ENCODE results near the gene PSMD7. TPM values are rescaled to one million over a fixed set of nuclear protein-coding genes. Genes with fewer than 3 reads are reported as not detected.

The PSMD7 gene
- 76.1 and 117 TPM in 2 replicates for total RNA-seq

DNA sequence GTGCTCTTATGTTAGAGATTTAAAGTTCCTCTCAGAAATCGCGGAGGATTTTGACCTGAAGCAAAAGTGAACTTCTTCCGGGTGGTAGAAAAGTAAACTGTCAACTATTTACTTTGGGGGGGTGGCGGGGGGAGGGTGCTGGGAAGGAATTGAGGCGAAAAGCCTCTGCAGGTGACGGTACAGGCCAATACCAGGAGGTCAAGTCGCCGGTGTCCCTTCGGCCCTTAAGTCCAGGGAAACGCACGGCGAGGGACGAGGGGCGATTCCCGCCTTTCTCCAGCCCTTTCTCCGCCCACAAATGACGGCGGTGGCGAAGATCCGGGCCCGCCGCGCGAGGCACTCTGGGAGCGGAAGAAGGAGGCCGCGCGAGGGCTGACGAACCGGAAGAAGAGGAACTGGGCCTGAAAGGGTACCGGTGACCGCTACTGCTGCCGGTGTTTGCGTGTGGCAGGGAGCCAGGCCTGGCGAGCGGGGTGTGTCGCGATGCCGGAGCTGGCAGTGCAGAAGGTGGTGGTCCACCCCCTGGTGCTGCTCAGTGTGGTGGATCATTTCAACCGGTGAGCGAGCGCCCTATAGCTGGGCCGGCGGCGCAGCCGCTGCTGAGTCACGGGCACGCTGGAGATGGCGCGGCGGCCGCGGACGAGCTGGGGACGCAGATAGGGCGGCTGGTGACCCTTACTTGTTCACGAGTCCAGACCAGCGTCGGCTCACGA is at the start of gene PSMD7:
PSMD7 (plus strand) TSS at position 383 of the 713 bp plus-strand sequence; CDS start at position 484, 101 bp downstream.

Other genes with a start within 250 kb of the PSMD7 start
- not detected in 2 replicates for gene NPIPB15, start 79.5 kb downstream of the PSMD7 start, total RNA-seq
- gene CLEC18B, start 124.7 kb downstream of the PSMD7 start, total RNA-seq, result 1.2 and 2.1 TPM in 2 replicates